ACHN (cell line): Measurements from ENCODE around the gene SP140L.
"Not testable (repeated sequence)": the region's sequence is repeated elsewhere in the genome, so short reads cannot be mapped to it uniquely, and the experiment has no call there.

Experiments used
- DNase-seq: peaks from one replicate; pipeline ENCODE4 v3.0.0-alpha.2; 2015
- in situ Hi-C: cut with HindIII; loops from 2 replicates; pipeline ENCODE4 v1.10.0; 2017; ENCODE audit warnings: low sequenced_read_pairs, low pct_ligation_motif_present, low pct_unique_long_range_greater_than_20kb

SP140L gene

DNA sequence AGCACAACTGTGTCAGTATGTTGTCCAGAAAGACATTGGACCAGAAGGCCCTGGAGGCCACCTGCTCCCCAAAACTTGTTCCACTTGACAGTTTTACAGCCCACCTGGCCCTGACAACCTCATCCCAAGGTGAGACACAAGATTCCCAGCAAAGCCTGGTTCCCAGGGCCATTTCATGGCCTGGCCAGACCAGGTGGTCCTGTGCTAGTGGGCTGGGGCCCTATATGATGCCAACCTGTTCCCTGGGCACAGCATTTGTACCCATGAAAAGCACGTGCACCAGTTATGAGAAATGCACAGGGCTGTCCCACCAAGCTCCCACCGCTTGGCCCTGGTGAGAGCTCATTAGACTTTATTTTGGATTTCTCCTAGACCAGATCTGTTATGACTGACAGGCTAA, 6.0 kb upstream of the SP140L start:
- no peak for DNase-seq
- in situ Hi-C loops, result no loop called here

DNA sequence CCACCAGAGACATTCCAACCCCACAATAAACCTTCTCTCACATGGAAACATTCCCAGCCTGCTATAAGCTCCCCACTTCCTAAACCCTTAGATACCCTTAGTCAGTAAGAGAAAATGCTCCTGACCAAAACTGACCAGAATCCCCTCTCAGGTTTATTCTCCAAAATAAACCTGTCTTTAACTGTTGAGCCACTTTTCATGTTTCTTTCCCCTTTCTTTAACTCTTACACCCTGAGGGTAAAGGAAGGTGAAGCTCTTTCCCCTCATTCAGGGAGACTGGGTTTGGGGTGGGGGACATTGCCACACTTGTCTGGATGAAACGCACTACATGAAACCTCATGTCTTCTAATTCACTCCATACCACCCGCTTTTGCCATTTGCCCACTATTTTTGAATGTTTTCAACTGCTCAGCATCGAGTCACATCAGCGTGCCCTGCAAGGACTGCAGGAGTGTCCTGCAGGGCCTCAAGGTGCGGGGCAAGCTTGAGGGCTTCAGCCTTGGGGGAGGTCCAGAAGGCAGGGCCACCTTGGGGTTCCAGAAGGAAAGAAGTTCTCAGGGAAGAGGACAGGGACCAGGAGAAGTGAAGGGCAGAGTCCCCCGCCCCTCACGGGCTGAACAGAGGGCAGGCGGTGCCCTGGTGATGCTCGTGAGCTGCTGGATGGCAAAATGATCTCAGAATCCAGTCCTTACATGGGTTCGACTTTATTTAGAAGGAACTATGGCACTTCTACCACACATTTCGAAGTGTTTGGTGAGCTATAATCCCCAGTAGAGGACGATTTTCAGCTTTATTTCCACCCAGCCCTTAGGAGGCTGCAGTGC, 4.2 kb upstream of the SP140L start:
- in situ Hi-C loops, result no loop called here
- DNase-seq, result no peak

DNA sequence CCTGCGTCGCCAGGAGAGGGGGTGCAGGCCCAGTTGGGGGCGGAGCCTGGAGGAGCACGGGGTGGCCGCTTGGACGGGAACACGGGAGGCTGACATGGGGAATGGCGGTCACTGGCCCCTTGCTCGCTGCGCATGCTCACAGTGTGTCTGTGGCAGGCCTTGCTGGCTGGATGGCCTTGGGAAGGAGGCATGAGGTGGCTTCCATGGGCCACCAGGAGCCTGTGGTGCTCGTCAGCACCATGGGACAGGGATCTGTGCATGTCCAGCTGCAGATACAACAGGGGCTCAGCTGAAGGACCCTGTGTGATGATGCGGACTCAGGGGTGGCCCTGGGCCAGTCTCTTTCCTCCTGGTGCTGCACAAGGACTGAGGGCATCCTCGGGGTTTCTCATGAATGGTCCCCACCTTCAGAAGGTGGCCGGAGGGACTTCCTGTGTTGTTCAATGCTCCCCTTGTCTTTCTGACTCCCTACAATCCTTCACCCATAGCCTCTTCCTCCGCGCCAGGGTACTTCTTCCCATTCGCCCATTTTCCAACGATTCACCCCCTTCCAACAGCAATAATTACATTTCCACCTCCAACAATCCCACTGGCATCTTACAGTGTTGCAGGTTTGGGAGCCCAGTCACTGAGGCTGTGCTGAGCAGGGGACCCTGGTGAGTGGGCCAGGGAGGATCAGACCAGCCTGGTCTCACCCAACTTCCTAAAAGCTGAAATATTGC, 3.4 kb upstream of the SP140L start:
- no peak for DNase-seq
- in situ Hi-C loops, result no loop called here

DNA sequence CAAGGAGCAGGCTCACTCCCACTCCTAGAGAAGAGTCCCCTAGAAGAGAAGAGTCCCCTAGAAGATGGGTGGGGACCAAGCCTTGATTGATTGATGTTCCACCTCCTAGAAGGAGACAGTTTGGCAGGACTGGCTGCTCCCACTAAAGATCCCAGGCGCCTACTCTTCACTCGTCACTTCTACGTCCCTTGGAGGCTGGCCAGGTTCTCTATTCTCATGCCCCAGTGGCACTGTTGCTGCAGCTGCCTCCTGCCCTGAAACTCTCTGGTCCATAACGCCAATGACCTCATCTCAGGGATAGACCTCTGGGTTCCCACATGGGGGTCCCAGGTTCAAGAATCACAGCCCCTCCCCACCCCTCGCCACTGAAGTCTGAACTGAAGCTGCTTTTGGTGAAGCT, 2.5 kb upstream of the SP140L start:
- in situ Hi-C loops, result no loop called here
- no peak for DNase-seq

DNA sequence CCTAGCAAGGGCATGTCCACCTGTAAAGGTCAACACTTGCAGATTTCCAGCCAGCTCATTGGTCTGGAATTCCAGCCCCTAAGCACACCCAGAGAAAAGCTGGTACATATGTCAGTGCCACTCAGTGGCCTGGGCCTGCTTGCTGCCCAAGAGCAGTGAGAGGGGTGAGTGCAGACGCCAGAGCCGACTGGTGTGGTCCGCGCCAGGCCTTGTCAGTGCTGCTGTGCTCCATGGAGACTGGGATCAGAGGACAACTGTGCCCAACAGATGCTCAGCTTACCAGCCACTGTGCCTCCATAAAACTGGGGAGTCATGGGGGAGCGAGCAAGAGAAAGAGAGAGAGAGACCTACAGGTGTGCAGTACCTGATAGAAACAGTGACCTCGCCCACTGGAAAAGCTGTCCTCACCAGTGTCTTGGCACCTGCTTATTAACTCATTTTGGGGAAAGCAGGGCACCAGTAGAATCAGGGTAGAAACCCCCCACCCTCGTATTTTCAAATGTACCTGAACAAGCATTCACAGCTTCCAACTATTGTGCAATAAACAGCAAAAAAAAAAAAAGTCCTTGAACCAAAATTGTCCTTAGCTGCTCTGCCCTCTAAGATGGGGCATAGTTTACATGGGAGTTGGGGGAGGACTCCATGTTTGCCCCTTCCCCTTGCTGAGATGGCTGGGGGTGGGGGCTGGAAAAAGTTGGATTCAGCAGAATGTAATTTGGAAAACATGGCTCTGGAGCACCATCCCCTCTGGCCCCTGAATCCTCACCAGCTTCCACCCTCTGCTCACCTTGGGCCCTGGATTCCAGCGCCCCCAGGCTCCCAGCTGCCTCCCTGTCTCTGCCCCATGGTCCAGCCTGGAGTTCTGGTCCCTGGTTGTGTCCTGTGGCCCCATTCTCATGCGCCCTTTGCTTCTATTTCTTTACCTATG, 1.4 kb upstream of the SP140L start:
- in situ Hi-C loops, result no loop called here
- DNase-seq, result no peak

DNA sequence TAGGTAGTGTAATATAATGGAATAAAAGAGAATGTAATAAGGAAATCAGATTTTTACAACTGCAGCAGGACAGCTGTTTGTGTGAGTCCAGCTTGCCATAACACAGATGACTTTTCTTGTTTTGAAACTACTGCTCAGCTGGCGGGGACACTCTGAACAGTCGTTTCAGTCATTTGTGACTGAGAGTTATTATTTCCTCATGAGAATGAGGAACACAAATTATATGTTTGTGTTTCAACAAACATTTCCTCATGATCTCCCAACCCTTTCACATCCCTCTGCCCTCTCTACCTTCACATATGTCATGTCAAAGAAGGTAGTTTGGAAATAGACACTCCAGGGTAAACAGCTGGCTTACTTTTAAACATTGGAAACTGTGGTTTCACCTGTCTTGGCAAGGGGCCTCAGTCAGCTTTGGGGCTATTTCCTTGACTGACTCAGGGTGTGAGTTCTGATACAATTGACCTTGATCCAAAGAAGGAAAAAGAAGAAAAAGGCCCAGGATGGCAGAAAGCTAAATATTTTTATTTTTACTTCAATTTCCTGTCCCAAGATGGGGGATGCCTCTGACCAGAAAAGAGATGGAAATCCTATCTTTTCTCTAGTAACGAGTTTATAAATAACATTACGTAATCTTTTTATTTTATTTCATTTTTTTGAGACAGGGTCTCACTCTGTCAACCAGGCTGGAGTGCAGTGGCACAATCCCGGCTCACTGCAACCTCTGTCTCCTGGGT, 593 bp downstream of the SP140L start:
- DNase-seq, result peak; percentile 8
- in situ Hi-C loops, result no loop called here

DNA sequence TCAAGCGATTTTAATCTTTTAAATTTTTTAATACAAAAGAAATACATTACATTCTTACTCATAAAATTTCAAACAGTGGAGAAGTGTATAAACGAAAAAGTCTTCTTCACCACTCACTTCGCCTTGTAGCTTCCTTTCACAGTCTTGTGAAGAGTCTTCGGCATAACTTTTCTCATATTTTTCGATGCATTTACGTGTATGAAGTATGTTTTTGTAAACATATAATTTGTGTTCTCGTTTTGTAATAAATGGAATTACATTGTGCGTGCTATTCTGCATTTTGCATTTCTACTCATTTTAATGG, 1.1 kb downstream of the SP140L start:
- no peak for DNase-seq
- in situ Hi-C loops, result no loop called here

DNA sequence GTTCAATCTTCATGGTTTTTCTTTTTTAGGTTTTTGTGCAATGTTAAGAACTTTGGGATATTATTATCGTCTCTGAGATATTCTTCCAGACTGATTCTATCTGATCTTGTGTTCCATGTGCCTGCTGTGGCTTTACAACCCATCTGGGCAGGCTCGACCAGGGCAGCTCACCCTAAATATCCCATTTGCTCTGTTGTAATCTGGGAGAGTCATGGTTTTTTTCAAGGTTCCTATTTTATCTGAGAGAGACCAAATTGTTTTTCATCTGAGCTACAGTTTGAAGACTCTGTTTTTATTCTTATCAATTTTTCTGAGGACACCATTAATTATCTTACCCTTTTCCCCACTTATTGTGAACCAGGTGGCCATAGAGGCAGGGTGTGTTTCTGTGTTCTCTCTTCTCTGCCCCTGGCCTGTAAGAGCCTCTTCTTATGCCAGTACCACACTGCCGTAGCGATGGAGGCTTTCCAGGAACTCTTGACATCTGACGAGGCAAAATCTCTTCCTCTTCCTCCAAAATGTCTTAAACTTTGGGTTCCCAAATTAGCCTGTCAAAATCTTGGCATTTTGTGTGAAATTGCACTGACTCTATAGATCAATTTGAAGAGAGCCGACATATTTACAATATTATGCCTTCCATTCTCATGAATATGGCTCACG, 3.1 kb downstream of the SP140L start:
- in situ Hi-C loops, result no loop called here
- DNase-seq, result no peak

DNA sequence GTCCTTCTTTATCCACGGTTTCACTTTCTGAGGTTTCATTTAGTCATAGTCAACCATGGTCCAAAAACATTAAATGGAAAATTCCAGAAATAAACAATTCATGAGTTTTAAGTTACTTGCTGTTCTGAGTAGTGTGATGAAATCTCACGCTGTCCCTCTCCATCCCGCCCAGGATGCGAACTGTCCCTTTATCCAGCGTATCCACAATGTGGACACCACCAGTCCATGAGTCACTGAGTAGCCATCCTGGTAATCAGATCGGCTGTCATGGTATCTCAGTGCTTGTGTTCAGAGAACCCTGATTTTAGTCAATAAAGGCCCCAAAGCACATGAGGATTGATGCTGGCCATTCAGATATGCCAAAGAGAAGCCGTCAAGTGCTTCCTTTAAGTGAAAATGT, 3.7 kb downstream of the SP140L start:
- no peak for DNase-seq
- in situ Hi-C loops, result no loop called here

DNA sequence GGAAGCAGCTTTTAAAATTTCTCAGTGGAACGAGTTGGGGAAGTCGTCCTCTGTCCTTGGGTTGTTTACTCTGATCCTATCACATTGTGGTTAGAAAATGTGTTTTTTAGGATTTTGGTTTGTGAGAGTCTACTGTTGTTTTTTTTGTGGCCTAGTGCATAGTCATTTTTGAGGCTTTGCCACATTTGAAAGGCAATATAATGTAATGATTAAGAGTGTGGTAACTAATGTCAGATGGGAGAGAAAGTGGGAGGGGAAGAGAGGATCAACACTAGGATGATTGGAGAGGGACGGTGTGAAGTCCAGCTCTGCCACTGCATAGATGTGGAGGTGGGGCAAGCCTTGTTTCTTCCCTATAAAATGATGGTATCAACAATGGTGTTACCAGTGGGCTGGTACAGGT, 8.5 kb downstream of the SP140L start:
- in situ Hi-C loops, result no loop called here

DNA sequence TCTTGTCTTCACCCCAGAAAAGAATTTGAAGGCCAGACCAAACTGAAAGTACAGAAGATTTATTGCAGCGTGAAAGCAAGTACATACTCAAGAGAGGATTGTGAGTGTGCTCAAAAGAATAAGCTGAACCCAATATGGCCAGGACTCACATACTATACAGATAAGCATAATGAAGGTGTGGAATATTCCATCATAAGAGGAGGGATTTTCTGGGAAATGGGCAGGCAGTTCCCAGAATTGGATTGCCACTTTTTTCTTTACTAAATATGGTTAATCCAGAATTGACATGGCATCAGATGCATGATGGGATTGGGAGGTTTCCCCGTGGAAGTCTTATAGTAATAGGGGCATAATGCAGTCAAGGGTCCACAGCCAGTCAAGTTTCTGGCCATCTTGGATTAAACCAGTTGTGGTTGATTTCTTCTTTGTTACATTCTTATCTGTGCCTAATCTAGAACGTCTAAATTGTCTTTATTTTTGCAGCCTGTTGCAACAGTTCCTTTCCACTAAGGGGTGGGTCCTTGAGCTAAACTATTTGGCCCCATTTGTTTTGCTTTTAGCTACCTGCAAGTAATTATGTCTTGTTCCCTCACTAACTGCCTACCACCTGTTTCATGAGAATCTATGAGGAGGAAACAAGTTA, 9.0 kb downstream of the SP140L start:
- in situ Hi-C loops, result no loop called here

More for the DNA sequence above, 8.5 kb downstream of the SP140L start:
- DNase-seq, result no peak

DNA sequence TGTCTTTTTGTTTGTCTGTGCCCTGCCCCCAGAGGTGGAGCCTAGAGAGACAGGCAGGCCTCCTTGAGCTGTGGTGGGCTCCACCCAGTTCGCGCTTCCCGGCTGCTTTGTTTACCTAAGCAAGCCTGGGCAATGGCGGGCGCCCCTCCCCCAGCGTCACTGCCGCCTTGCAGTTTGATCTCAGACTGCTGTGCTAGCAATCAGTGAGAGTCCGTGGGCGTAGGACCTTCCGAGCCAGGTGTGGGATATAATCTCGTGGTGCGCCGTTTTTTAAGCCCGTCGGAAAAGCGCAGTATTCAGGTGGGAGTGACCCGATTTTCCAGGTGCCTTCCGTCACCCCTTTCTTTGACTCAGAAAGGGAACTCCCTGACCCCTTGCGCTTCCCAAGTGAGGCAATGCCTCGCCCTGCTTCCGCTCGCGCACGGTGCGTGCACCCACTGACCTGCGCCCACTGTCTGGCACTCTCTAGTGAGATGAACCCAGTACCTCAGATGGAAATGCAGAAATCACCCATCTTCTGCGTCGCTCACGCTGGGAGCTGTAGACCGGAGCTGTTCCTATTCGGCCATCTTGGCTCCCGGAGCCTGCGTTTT, 15.0 kb downstream of the SP140L start:
- in situ Hi-C loops, DNase-seq: not testable (repeated sequence)

More for the DNA sequence above, 9.0 kb downstream of the SP140L start:
- DNase-seq, result no peak

DNA sequence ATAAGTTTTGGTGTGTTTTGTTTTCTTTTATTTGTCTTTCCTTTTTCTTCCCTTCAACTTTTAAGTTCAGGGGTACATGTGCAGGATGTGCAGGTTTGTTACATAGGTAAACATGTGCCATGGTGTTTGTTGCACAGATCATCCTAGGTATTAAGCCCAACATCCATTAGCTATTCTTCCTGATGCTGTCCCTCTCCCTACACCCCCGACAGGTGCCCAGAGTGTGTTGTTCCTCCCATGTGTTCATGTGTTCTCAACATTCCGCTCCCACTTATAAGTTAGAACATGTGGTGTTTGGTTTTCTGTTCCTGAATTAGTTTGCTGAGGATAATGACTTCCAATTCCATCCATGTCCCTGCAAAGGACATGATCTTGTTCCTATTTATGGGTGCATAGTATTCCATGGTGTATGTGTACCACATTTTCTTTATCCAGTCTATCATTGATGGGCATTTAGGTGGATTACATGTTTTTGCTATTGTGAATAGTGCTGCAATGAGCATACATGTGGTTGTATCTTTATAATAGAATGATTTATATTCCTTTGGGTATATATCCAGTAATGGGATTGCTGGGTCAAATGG, 16.1 kb downstream of the SP140L start:
- in situ Hi-C loops, DNase-seq: not testable (repeated sequence)

DNA sequence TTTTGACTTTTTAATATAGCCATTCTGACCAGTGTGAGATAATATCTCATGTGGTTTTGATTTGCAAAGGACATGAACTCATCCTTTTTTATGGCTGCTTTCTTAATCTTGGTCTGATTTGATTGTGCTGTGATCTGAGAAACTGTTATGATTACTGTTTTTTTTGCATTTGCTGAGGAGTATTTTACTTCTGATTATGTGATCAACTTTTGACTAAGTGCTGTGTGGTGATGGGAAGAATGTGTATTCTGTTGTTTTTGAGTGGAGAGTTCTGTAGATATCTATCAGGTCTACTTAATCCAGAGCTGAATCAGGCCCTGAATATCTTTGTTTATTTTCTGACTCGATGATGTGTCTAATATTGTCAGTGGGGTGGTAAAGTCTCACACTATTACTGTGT, 16.8 kb downstream of the SP140L start:
- in situ Hi-C loops, result no loop called here
- no peak for DNase-seq

DNA sequence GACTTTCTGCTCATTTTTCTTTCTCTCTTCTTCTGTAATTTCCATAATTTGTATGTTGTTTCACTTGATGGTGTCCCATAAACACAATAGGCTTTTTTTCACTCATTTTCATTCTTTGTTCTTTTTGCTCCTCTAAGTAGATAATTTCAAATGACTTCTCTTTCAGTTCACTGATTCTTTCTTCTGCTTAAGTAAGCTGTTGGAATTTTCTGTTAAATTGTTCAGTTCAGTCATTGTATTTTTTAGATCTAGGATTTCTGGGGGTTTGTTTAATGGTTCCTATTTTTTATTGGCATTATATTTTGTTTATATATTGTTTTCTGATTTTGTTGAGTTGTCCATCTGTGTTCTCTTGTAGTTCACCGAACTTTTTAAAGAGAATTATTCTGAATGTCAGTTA, 19.5 kb downstream of the SP140L start:
- DNase-seq, result no peak
- in situ Hi-C loops, result no loop called here

DNA sequence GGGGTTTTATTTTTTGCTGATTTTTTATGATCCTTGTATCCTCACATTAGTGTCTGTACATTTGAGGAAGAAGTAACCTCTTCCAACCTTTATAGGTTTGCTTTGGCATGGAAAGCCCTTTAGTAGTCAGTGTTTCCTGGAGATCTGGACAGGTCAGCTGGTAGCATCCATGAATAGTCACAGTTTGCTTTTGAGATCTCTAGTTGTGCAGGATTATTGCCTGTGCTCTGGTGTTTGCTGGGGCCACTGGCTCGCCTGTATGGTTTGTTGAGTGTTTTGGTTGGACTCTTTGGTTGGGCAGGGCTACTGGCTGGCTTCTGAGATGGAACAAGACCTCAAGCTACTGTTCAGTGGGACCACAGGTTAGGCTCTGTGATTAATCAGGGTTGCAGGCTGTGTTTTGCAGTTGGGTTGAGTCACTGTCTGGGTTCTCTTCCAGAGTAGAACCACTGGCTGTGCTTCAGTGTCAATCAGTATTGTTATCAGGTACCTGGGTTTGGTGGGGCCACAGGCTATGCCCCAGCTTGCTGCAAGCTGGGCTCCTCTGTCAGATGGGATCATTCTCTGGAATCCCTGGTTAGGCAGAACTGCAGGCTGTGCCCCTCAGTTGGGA, 20.0 kb downstream of the SP140L start:
- no peak for DNase-seq

More for the DNA sequence above, 20.0 kb downstream of the SP140L start:
- in situ Hi-C loops, result no loop called here
